Stimulated activated CD4-positive, alpha-beta T cell treated with anti-CD3 and anti-CD28 coated beads, Interleukin-1b, Interleukin-23, amount 100 ng/mL, for 48 hours (primary cell): Measurements from ENCODE around the gene MYT1.
"Not testable (repeated sequence)": the region's sequence is repeated elsewhere in the genome, so short reads cannot be mapped to it uniquely, and the experiment has no call there.

ENCODE experiments used
- DNase-seq: peaks from one replicate; pipeline ENCODE4 v3.0.0-alpha.2; 2020

The MYT1 gene

GRCh38 chr20:64220891-64221527, 56.8 kb downstream of the MYT1 start:
- DNase-seq = no peak

GRCh38 chr20:64222291-64222735, 58.1 kb downstream of the MYT1 start:
- DNase-seq = no peak

GRCh38 chr20:64222851-64223525, 58.7 kb downstream of the MYT1 start:
- no peak for DNase-seq

GRCh38 chr20:64223526-64224067, 59.3 kb downstream of the MYT1 start:
- no peak for DNase-seq

GRCh38 chr20:64224351-64225170, 60.3 kb downstream of the MYT1 start:
- DNase-seq = no peak

- no peak for DNase-seq
These were observed 60.9 kb downstream of the MYT1 start for GRCh38 chr20:64225171-64225595.

GRCh38 chr20:64225828-64226598, 61.8 kb downstream of the MYT1 start:
- DNase-seq = no peak

- DNase-seq = no peak
These were observed 62.7 kb downstream of the MYT1 start for GRCh38 chr20:64226686-64227580.

GRCh38 chr20:64228086-64228653, 63.9 kb downstream of the MYT1 start:
- no peak for DNase-seq

GRCh38 chr20:64228751-64229506, 64.7 kb downstream of the MYT1 start:
- DNase-seq = no peak

GRCh38 chr20:64229507-64230061, 65.3 kb downstream of the MYT1 start:
- DNase-seq = no peak

- DNase-seq = no peak
These were observed 66.4 kb downstream of the MYT1 start for GRCh38 chr20:64230461-64231145.

GRCh38 chr20:64231621-64232550, 67.6 kb downstream of the MYT1 start:
- no peak for DNase-seq

- DNase-seq = no peak
These were observed 68.5 kb downstream of the MYT1 start for GRCh38 chr20:64232794-64233193.

- DNase-seq = no peak
These were observed 69.5 kb downstream of the MYT1 start for GRCh38 chr20:64233725-64234124.

- no peak for DNase-seq
These were observed 70.1 kb downstream of the MYT1 start for GRCh38 chr20:64234291-64234791.

- not testable (repeated sequence) for DNase-seq
These were observed 70.8 kb downstream of the MYT1 start for GRCh38 chr20:64234921-64235565.
